Measurements from ENCODE around the gene PTPRG.

Gene PTPRG

GRCh38 chr3:61624300-61624699 is 62.9 kb downstream of the PTPRG start:
- DNase-seq, result no peak

GRCh38 chr3:61625429-61625828 is 64.1 kb downstream of the PTPRG start:
- DNase-seq, result no peak

GRCh38 chr3:61626484-61626883 is 65.1 kb downstream of the PTPRG start:
- no peak for DNase-seq

GRCh38 chr3:61627768-61628185 is 66.4 kb downstream of the PTPRG start:
- DNase-seq, result no peak

- DNase-seq, result no peak
Observed at GRCh38 chr3:61628636-61629035, 67.3 kb downstream of the PTPRG start.

DNA sequence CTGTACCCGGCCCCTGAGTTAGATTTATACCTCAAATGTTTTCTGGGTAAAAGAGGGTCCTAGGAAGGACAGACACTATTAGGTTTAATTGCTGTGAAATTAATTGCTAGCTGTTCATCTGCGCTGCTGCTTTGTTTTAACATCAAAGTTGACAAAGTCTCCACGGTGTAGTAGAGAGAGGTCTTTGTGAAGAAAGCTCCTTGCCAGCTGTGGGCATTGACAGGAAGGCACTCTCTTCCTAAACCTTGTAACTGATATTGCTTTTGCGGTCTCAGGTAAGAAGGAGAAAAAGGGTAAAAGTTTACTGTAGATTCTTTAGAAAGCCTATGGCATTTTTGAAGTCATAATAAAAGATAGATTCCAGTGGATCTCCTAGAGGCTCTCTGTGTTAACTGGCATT is 68.1 kb downstream of the PTPRG start:
- no peak for DNase-seq

DNA sequence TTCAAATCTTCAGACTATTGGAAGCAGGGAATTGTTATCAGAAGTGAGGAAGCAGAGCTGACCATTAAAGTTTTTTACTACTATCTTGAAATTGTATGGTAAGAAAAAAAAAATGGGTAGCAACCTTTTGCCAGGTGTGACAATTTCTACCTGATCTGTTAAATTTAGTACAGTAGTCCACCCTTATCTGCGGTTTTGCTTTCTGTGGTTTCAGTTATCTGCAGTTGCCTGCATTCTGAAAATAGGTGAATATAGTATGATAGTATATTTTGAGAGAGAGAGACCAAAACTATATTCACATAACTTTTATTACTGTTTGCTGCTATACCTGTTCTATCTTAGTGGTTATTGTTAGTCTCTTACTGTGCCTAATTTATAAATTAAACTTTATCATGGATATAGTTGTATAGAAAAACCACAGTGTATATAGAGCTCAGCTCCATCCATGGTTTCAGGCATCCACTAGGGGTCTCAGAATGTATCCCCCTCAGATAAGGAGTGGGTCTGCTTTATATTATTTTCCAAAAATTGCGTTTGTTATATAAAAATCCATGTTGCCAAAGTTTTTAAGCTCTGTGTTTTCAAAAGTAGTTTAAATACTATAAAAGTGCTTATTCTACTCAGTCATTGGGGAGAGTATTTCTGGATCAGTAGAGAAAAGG is 69.9 kb downstream of the PTPRG start:
- DNase-seq, result no peak

DNA sequence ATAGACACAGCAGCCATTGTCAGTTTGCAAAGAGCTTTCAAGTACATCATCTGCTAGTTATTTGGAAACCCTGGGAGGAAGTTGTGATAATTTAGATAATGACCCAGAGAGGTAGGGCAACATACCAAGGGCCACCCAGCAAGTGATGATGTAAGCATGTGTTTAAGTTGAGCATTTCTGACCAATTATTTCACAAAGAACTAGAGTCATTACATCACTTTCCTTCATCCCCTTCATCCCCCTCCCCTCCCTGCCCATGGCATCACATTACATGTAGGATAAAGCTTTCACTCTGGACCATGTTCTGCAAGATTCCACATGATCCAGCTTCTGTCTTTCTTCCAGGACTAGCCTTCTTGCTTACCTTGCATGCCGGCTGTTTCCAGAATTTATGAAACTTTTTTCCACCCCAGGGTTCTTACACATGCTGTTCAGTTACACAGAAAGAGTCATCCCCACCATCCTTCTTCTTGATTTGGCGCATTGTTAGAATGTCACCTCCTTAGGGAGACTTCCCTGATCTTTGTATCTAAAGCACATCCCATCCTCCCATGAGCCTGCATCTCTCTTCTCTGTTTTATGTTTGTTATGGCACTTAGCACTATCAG is 71.3 kb downstream of the PTPRG start:
- DNase-seq, result no peak

GRCh38 chr3:61634678-61635077 is 73.3 kb downstream of the PTPRG start:
- no peak for DNase-seq

DNA sequence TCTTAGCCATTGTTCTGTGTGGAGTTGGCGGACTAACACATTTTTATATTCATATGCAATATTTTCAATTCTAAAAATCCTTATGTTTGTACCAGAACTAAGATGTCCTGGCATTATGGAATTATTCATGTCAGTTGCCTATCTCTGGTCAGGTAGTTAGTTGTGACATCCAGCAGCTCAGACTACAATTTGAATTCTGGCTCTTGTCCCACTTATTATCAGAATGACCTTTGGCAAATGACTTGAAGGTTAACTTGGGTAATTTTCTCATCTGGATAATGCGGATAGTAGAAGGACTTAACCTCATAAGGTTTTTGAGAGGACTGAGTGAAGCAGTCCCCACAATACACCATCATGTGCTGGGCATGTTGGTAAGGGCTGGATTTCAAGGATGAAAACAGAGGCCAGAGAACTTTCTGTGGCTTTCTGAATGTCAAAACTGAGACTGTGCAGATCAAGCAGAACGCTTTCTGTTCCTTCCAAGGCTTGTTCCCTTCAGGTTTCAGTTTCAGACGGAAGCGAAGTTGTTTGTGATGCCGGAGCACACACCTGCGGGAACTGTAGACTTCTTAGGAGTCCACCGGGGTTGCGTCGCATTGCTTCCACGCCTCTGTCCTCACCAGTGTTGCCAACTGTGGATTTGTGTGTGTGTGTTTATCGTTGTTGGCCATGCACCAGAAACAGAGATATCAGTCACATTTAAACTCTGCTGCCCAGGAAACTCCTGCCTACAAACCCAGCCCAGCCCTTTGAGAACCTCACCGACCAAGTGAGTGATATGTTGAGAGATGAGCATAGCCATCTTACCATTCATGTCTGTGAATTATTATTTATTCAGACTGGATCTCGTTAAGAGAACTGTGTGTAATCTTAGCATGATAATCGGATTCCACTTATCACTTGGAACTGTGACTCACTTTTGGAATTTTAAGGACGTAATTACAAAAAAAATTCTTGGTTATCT is 76.0 kb downstream of the PTPRG start:
- DNase-seq, result no peak

- DNase-seq, result no peak
Observed at GRCh38 chr3:61638741-61639140, 77.4 kb downstream of the PTPRG start.

DNA sequence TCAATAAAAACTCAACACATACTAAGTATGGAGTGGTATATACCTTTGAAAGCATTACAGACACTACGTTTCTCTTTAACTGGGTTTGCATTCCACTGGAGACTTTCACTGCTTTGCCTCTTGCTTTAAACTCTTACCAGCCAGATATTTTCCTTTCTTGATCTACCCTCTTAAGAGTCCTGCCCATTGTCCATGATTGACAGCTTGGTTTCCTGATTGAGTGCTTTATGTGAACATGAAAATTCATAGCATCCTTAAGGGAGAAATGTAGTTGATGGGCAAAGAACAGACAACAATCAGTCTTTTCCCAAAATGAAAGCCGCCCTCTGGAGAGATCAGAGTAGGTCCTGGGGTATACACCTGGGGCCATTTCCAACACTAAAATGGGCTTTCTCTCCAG is 78.6 kb downstream of the PTPRG start:
- DNase-seq, result no peak

GRCh38 chr3:61645148-61645547 is 83.8 kb downstream of the PTPRG start:
- no peak for DNase-seq

GRCh38 chr3:61646360-61646759 is 85.0 kb downstream of the PTPRG start:
- no peak for DNase-seq

DNA sequence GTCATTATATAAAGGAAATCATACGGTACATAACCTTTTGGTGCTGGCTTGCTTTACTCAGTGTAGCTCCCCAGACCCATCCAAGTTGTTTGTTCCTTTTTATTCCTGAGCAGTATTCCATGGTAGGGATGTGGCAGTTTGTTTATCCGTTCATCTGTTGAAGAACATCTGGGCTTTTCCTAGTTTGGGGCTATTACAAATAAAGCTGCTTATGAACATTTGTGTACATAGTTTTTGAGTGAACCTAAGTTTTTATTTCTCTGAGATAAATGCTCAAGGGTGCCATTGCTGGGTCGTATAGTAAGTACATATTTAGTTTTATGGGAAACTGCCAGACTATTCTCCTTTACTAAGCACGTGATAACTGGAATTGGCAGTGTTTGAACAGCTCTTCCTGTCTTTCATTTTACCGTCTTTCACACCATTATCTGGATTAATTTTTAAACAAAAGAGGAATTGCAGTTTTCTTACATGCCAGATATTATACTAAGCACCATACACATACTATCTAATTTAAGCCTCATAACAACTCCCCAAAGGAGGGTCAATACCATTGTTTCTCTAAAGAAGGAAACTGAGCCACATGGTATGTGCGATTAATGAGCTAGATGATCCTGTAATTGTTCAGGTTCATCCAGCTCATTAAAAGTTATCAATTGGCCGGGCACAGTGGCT is 85.6 kb downstream of the PTPRG start:
- DNase-seq, result no peak

- no peak for DNase-seq
Observed at GRCh38 chr3:61648481-61648880, 87.1 kb downstream of the PTPRG start.

GRCh38 chr3:61649381-61650170 is 88.2 kb downstream of the PTPRG start:
- no peak for DNase-seq

DNA sequence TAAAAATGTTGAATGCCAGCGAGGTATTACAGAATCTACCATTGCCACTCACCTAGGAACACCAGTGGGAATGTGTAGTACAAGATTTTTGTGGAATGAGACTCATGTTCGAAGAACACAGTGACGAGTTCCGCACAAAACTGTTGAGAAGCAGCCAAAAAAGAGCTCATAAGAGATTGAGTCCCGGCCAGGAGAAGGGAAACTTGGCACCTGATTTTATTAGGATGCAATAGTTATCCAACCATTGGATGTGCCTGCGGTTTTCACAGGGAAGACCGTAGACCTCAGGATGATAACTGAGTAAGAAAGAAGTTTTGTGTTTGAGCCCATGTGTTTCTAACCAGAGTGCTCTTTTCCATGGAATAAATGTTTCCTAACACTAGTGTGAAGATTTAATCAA is 88.9 kb downstream of the PTPRG start:
- no peak for DNase-seq

- no peak for DNase-seq
Observed at GRCh38 chr3:61650719-61651410, 89.5 kb downstream of the PTPRG start.

DNA sequence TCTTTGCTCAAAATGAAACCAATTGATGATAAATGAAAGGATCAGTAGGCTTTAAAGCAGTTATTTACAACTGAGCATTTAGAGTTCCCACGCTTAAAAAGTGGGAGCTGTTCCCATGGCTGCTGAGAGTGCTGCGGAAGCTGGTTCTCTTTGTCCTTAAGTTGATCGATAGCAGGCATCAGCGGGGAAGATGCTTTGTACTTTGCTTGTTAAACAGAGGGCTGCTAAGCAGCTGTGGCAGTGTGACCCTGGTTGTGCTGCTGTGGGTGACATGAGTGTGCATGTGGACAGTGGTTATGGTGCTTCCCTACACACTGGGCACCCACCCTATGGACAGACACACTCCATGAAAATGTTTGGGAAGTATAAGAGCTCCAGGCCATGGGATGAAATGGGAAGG is 96.3 kb downstream of the PTPRG start:
- no peak for DNase-seq

DNA sequence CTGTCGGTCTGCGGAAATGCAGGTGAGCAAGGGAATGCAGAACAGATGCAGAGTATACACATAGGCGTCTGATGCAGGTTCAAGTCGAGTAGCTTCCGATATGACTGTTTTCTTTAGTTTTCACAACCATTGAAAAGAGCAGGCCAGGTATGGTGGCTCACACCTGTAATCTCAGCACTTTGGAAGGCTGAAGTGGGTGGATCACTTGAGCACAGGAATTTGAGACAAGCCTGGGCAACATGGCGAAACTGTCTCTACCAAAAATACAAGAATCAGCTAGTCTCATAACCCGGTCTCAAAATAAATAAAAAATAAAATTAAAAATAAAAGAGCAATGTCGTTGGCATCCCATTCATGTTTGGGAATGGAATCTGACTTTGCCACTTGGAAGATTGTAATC is 101.5 kb downstream of the PTPRG start:
- no peak for DNase-seq

Data from activated effector memory CD4-positive, alpha-beta T cell treated with Interleukin-2 at 50 U/mL for 16 hours (primary cell).